ENCODE data around the gene GLYATL1.

GRCh38 chr11:58902881-58903280 lies 36.4 kb upstream of the GLYATL1 start:
- TF ChIP-seq CTCF (IDR thresholded peaks at IDR 0.05) (no peak), ZFX (IDR thresholded peaks at IDR 0.05; ENCODE audit: borderline replicate concordance) (no peak)

All from 22Rv1 (cell line).